ENCODE data around the gene FBXW4.
"Not testable (repeated sequence)": the region's sequence is repeated elsewhere in the genome, so short reads cannot be mapped to it uniquely, and the experiment has no call there.

FBXW4 gene

DNA sequence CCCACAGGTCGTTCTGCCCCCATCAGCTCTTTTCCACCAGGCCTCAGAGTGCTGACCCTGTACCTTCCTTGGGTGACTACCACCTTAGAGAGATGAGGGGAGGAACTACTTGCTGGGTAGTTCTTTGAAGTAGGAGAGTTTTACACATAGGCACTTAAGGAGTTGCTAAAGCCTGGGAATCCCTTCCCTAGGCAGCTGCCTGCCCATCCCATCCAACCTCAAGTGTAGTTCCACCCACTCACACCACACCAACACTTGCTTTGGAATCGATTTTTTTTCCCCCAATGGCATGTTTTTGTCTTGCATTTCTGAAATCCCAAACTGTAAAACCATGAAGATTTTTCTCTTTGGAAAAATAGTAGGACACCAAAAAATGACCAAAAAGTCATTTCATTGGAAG lies 47.7 kb downstream of the FBXW4 start:
- H3K4me3 ChIP-seq (ENCODE audit: low read depth, low read length), result no peak overlapping the region

DNA sequence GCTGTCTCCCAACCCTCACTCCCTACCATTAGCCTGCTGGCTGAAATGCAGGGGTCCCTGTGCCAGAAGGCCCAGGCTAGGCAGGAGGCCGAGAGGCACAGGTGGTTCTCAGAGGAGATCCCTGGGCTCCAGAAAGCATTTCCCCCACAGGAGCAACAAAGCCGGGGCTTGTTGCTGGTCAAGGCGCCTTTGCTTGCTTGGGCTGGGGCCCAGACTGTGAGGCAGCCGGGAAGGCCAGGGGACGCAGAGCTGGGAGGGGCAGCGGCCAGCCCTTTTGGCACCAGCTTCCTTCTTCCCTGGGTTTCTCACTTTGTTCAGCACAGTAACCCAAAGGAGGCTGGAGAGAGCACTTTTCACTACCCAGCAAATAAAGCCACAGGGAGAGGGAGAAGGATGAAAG lies 48.6 kb downstream of the FBXW4 start:
- POLR2A ChIA-PET, result no interaction called here
- CTCF ChIA-PET, result no interaction called here
- TF ChIP-seq, protein P1, sequence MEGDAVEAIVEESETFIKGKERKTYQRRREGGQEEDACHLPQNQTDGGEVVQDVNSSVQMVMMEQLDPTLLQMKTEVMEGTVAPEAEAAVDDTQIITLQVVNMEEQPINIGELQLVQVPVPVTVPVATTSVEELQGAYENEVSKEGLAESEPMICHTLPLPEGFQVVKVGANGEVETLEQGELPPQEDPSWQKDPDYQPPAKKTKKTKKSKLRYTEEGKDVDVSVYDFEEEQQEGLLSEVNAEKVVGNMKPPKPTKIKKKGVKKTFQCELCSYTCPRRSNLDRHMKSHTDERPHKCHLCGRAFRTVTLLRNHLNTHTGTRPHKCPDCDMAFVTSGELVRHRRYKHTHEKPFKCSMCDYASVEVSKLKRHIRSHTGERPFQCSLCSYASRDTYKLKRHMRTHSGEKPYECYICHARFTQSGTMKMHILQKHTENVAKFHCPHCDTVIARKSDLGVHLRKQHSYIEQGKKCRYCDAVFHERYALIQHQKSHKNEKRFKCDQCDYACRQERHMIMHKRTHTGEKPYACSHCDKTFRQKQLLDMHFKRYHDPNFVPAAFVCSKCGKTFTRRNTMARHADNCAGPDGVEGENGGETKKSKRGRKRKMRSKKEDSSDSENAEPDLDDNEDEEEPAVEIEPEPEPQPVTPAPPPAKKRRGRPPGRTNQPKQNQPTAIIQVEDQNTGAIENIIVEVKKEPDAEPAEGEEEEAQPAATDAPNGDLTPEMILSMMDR (IDR thresholded peaks at IDR 0.05; ENCODE audit: insufficient read depth, low read length, missing control alignments), result no peak
- H3K4me3 ChIP-seq (ENCODE audit: low read depth, low read length), result no peak overlapping the region
- DNase-seq (ENCODE audit: low read depth, low spot score), result no peak

More for the DNA sequence above, 47.7 kb downstream of the FBXW4 start:
- TF ChIP-seq, protein P1 (IDR thresholded peaks at IDR 0.05; ENCODE audit: insufficient read depth, low read length, missing control alignments), result no peak
- CTCF ChIA-PET, result interaction anchor here (0.6 to 0.7 kb wide), 2 partner anchors 30 to 607 kb away, joined by 3 to 4 read pairs; no protein-coding TSS in a partner anchor
- POLR2A ChIA-PET, result no interaction called here
- DNase-seq (ENCODE audit: low read depth, low spot score), result no peak

DNA sequence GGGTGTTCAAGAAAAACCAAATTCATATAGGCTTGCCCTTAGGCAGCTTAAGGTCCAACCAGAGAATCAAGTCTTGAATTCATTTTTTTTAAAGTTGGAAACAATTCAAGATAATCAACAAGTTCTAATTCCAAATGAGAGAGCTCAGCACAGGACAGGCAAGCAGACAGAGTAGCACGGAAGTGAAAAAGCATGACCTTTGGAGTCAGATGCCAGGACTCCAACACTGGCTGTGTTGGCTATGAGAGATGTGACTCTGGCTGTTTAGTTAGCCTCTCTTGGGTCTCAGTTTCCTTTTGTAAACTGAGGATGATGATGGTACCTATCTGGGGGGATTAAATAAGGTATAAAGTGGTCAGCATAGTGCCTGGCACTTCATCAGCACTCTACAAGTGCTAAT lies 49.3 kb downstream of the FBXW4 start:
- POLR2A ChIA-PET, result no interaction called here
- CTCF ChIA-PET, result no interaction called here

DNA sequence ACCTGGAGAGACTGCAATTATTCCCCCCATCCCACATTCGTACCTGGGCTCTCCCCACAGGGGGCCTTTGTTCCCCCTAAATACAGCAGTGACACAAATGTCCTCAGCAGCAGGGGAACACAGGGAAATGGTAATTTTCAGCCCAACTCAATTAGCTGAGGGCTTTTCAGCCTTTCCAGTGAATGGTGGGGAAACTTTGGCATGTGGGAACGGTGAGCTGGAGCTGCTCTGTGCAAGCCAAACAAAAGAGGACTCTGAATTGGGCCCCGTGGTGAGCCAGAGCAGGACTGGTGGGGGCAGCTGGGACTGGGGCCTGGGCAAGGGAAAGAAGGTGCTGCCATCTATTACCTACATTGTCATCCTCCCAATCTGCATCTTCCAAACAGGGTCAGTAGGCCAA lies 51.0 kb downstream of the FBXW4 start:
- no peak overlapping the region for H3K4me3 ChIP-seq (ENCODE audit: low read depth, low read length)
- ChIA-PET CTCF (no interaction called here), POLR2A (no interaction called here)
- no peak for DNase-seq (ENCODE audit: low read depth, low spot score)
- TF ChIP-seq, protein P1 (IDR thresholded peaks at IDR 0.05; ENCODE audit: insufficient read depth, low read length, missing control alignments), result no peak

More for the DNA sequence above, 49.3 kb downstream of the FBXW4 start:
- H3K4me3 ChIP-seq (ENCODE audit: low read depth, low read length), result no peak overlapping the region
- no peak for DNase-seq (ENCODE audit: low read depth, low spot score)
- TF ChIP-seq, protein P1 (IDR thresholded peaks at IDR 0.05; ENCODE audit: insufficient read depth, low read length, missing control alignments), result no peak

DNA sequence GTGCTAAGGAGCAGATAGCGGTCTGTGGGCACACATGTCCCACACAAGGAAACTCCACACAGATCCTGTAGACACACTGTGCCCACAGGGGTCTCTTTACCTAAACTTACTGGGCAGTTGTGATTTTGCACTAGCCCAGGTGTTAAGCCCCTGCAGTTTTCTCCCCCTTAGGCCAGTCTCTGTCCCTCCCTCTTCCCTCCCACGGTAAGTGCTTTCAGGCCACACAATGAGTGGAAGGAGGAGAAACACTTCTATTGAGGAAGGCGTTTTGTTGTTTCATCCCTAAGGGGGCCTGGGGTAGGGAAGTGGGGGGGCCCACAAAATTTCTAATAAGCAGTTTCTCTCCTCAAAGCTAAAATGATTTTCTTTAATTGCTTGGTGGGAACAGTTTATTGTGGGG lies 51.4 kb downstream of the FBXW4 start:
- TF ChIP-seq, protein P1 (IDR thresholded peaks at IDR 0.05; ENCODE audit: insufficient read depth, low read length, missing control alignments), result no peak
- no peak for DNase-seq (ENCODE audit: low read depth, low spot score)
- no peak overlapping the region for H3K4me3 ChIP-seq (ENCODE audit: low read depth, low read length)
- ChIA-PET CTCF (no interaction called here), POLR2A (no interaction called here)

DNA sequence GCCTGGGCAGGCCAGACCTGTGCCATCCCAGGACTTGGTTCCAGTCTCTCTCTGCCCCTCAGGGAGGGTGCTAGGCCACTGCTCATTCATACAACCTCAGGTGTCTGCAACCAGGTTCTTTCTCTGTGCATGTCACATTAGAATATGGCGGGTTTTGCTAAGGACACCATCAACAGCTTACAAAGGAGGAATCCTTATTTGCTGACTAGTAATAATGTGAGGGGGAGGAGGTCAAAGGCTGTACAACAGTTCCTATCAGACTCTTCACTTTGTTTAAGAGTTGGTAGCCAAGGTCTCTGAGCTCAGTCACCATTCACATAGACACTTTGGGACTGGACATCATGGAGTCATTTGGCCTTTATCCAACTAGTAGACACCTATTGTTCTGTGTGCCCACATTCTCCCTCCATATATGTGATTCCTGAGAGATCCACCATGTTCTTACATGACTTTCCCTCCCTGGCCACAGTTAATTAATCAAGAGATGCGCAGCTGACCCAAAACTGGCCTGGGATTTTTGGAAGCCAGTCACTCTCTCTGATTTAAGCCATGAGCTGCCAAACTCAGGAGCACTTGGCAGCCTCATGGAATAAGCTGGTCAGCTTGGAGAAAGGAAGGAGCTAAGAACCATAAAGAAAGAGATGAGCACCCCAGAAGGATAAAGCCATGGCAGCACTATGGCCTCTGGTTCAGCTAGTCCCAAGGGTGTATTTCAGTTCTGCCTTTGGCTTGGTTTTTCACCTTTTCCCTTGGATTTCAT lies 55.6 kb downstream of the FBXW4 start:
- CTCF ChIA-PET, result interaction anchor here (1.0 kb wide), 2 partner anchors 22 to 37 kb away, joined by 3 to 4 read pairs; no protein-coding TSS in a partner anchor
- TF ChIP-seq, protein P1 (IDR thresholded peaks at IDR 0.05; ENCODE audit: insufficient read depth, low read length, missing control alignments), result no peak
- POLR2A ChIA-PET, result no interaction called here

DNA sequence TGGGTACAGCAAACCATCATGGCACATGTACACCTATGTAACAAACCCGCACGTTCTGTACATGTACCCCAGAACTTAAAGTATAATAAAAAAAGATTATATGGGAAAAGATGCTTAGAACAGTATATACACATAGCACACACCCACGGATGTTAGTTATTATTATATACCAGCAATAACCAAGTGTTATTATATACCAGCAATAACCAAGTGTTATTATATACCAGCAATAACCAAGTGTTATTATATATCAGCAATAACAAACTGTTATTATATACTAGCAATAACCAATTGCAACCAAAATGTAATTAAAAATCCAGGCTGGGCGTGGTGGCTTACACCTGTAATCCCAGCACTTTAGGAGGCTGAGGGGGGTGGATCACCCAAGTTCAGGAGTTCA lies 61.5 kb downstream of the FBXW4 start:
- H3K4me3 ChIP-seq (ENCODE audit: low read depth, low read length); POLR2A ChIA-PET; DNase-seq (ENCODE audit: low read depth, low spot score): not testable (repeated sequence)
- CTCF ChIA-PET, result interaction anchor here (1.6 kb wide), 1 partner anchor 63 kb away, joined by 3 read pairs; no protein-coding TSS in a partner anchor

More for the DNA sequence above, 55.6 kb downstream of the FBXW4 start:
- no peak overlapping the region for H3K4me3 ChIP-seq (ENCODE audit: low read depth, low read length)
- no peak for DNase-seq (ENCODE audit: low read depth, low spot score)
